Measurements from ENCODE around the gene NAIF1. TPM values are rescaled to one million over a fixed set of nuclear protein-coding genes. Genes with fewer than 3 reads are reported as not detected.

Gene NAIF1
- total RNA-seq (2021; fragmentation: NEBNext Ultra II Directional; extraction: Animal tissue kit (Norgen Biotek cat#: 25700)), result 10 to 100 TPM in 3 of 6 experiments, 1 to 10 TPM in 3; 8.7 to 11.5 (median 9.8) TPM
- long read RNA-seq, partial matches to known transcripts, result 0 of 3 reads
- long read RNA-seq, other reads (novel, unspliced or antisense), result 3 of 3 reads

GRCh38 chr9:128066713-128067644 is at the start of gene NAIF1:
TSS of gene NAIF1 (minus strand) at chr9:128067320. CDS start at chr9:128067101, 219 bp downstream.
- peaks cover 32% of the 10 kb centered on the region for H3K4me1 Mint-ChIP-seq (ENCODE audit: low read depth)
- peaks cover 14% of the 10 kb centered on the region for H3K36me3 Mint-ChIP-seq (ENCODE audit: low read depth)
- DNase-seq, result peak; percentile 99
- H3K27ac Mint-ChIP-seq, result peak within 1 kb of the TSS; percentile 68
- no peaks in the 10 kb centered on the region for H3K9me3 Mint-ChIP-seq
- peak within 1 kb of the TSS; percentile 76; the same call in 1 of the 2 replicates for H3K4me3 Mint-ChIP-seq
- no peaks in the 10 kb centered on the region; the same call in 1 of the 2 replicates for H3K27me3 Mint-ChIP-seq (ENCODE audit: insufficient read depth)
- no peak for TF ChIP-seq CTCF (IDR thresholded peaks at IDR 0.05)

GRCh38 chr9:128116104-128117083 is 49.3 kb upstream of the NAIF1 start:
- TF ChIP-seq CTCF (IDR thresholded peaks at IDR 0.05), result no peak
- 0 out of 2 replicates have a peak, but pooled peaks cover 6% of the 10 kb centered on the region for H3K4me1 Mint-ChIP-seq (ENCODE audit: low read depth)
- H3K27ac Mint-ChIP-seq, result no peak overlapping the region
- H3K9me3 Mint-ChIP-seq, result no peaks in the 10 kb centered on the region
- H3K27me3 Mint-ChIP-seq (ENCODE audit: insufficient read depth), result no peaks in the 10 kb centered on the region; the same call in none of the 2 replicates
- DNase-seq, result no peak
- H3K36me3 Mint-ChIP-seq (ENCODE audit: low read depth), result no peaks in the 10 kb centered on the region
- H3K4me3 Mint-ChIP-seq, result no peak overlapping the region

- 0 out of 2 replicates have a peak, but pooled peaks cover 6% of the 10 kb centered on the region for H3K4me1 Mint-ChIP-seq (ENCODE audit: low read depth)
- no peak overlapping the region for H3K27ac Mint-ChIP-seq
- no peaks in the 10 kb centered on the region for H3K36me3 Mint-ChIP-seq (ENCODE audit: low read depth)
- H3K4me3 Mint-ChIP-seq, result no peak overlapping the region
- TF ChIP-seq CTCF (IDR thresholded peaks at IDR 0.05), result no peak
- no peaks in the 10 kb centered on the region for H3K9me3 Mint-ChIP-seq
- H3K27me3 Mint-ChIP-seq (ENCODE audit: insufficient read depth), result peaks cover 3% of the 10 kb centered on the region
- no peak for DNase-seq
Observed at GRCh38 chr9:128115187-128116103, 48.3 kb upstream of the NAIF1 start.

- Mint-ChIP-seq H3K4me3 (no peak overlapping the region), H3K27ac (no peak overlapping the region), H3K27me3 (ENCODE audit: insufficient read depth) (peaks cover 5% of the 10 kb centered on the region), H3K36me3 (ENCODE audit: low read depth) (0 out of 2 replicates have a peak, but pooled peaks cover 3% of the 10 kb centered on the region), H3K4me1 (ENCODE audit: low read depth) (0 out of 2 replicates have a peak, but pooled peaks cover 6% of the 10 kb centered on the region), H3K9me3 (no peaks in the 10 kb centered on the region)
- no peak for TF ChIP-seq CTCF (IDR thresholded peaks at IDR 0.05)
- DNase-seq, result no peak
Observed at GRCh38 chr9:128114326-128115186, 47.4 kb upstream of the NAIF1 start.

Data from HFFc6 (cell line).